ENCODE results near the gene ROBO4.

The ROBO4 gene

GRCh38 chr11:124922831-124923230 is 25.2 kb upstream of the ROBO4 start:
- Histone ChIP-seq H3K4me3 (IDR thresholded peaks at IDR 0.05; ENCODE audit: insufficient read depth, low read depth, low read length) (no peak overlapping the region), H3K27me3 (ENCODE audit: insufficient read depth, low read depth) (no peaks in the 10 kb centered on the region), H2AFZ (ENCODE audit: low read depth) (no peak overlapping the region), H3K36me3 (ENCODE audit: insufficient read depth) (no peaks in the 10 kb centered on the region), H3K9ac (no peak overlapping the region), H4K20me1 (ENCODE audit: insufficient read depth) (no peaks in the 10 kb centered on the region), H3K79me2 (ENCODE audit: insufficient read depth, low read depth) (no peaks in the 10 kb centered on the region), H3K4me2 (no peak overlapping the region), H3K27ac (no peak overlapping the region), H3K4me1 (ENCODE audit: low read depth, poor library complexity, severe bottlenecking) (no peaks in the 10 kb centered on the region)
- TF ChIP-seq, protein P1, sequence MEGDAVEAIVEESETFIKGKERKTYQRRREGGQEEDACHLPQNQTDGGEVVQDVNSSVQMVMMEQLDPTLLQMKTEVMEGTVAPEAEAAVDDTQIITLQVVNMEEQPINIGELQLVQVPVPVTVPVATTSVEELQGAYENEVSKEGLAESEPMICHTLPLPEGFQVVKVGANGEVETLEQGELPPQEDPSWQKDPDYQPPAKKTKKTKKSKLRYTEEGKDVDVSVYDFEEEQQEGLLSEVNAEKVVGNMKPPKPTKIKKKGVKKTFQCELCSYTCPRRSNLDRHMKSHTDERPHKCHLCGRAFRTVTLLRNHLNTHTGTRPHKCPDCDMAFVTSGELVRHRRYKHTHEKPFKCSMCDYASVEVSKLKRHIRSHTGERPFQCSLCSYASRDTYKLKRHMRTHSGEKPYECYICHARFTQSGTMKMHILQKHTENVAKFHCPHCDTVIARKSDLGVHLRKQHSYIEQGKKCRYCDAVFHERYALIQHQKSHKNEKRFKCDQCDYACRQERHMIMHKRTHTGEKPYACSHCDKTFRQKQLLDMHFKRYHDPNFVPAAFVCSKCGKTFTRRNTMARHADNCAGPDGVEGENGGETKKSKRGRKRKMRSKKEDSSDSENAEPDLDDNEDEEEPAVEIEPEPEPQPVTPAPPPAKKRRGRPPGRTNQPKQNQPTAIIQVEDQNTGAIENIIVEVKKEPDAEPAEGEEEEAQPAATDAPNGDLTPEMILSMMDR (conservative IDR thresholded peaks at IDR 0.05; ENCODE audit: low read depth, low read length) = no peak

DNA sequence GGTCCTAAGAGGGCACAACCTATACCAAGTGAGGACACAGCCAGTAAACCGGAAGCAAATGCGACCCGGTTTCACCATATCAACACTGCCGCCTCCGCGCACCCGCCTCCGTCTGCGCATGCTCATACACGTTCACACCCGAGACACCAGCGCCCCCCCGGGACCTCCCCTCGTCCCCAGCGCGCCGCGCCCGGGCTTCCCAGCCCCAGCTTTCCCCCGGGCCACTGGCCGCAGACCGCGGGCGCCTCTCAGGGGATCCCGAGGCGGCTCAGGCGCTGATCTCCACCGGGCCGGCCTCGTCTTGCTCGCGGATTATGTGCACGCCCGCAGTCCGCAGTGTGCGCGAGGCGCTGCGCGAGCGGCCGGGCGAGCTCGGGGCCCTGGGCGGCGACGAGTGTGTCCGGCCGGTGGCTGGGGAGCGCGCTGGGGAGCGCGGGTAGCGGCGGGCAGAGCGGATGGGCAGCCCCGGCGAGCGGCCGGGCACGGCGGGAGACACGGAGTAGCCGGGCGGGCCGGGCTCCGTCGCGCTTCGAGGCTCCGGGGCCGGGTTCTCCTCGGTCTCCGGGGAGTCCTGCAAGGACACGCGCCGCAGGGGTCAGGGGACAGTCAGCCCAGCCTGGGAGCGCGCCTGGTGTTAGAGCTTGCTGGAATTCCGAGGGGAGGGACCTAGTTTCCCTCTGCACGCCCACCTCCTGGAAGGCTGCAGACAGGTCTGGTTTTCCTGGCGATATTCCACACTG is 23.4 kb upstream of the ROBO4 start:
- H3K27ac ChIP-seq = no peak overlapping the region
- H3K36me3 ChIP-seq (ENCODE audit: insufficient read depth) = no peaks in the 10 kb centered on the region
- H3K27me3 ChIP-seq (ENCODE audit: insufficient read depth, low read depth) = no peaks in the 10 kb centered on the region
- no peaks in the 10 kb centered on the region for H4K20me1 ChIP-seq (ENCODE audit: insufficient read depth)
- TF ChIP-seq, protein P1 (conservative IDR thresholded peaks at IDR 0.05; ENCODE audit: low read depth, low read length) = no peak
- H3K4me3 ChIP-seq (IDR thresholded peaks at IDR 0.05; ENCODE audit: insufficient read depth, low read depth, low read length) = no peak overlapping the region
- H3K9ac ChIP-seq = no peak overlapping the region
- H2AFZ ChIP-seq (ENCODE audit: low read depth) = no peak overlapping the region
- no peaks in the 10 kb centered on the region for H3K79me2 ChIP-seq (ENCODE audit: insufficient read depth, low read depth)
- no peaks in the 10 kb centered on the region for H3K4me1 ChIP-seq (ENCODE audit: low read depth, poor library complexity, severe bottlenecking)
- H3K4me2 ChIP-seq = no peak overlapping the region

- TF ChIP-seq, protein P1 (conservative IDR thresholded peaks at IDR 0.05; ENCODE audit: low read depth, low read length) = no peak
- H3K36me3 ChIP-seq (ENCODE audit: insufficient read depth) = no peaks in the 10 kb centered on the region
- no peaks in the 10 kb centered on the region for H4K20me1 ChIP-seq (ENCODE audit: insufficient read depth)
- H2AFZ ChIP-seq (ENCODE audit: low read depth) = no peak overlapping the region
- no peak overlapping the region for H3K9ac ChIP-seq
- H3K79me2 ChIP-seq (ENCODE audit: insufficient read depth, low read depth) = no peaks in the 10 kb centered on the region
- no peaks in the 10 kb centered on the region for H3K27me3 ChIP-seq (ENCODE audit: insufficient read depth, low read depth)
- no peak overlapping the region for H3K4me2 ChIP-seq
- no peak overlapping the region for H3K4me3 ChIP-seq (IDR thresholded peaks at IDR 0.05; ENCODE audit: insufficient read depth, low read depth, low read length)
- no peaks in the 10 kb centered on the region for H3K4me1 ChIP-seq (ENCODE audit: low read depth, poor library complexity, severe bottlenecking)
- no peak overlapping the region for H3K27ac ChIP-seq
Observed at GRCh38 chr11:124920356-124920755, 22.7 kb upstream of the ROBO4 start.

GRCh38 chr11:124919898-124920297 is 22.2 kb upstream of the ROBO4 start:
- Histone ChIP-seq H3K4me3 (IDR thresholded peaks at IDR 0.05; ENCODE audit: insufficient read depth, low read depth, low read length) (no peak overlapping the region), H3K9ac (no peak overlapping the region), H4K20me1 (ENCODE audit: insufficient read depth) (no peaks in the 10 kb centered on the region), H3K27me3 (ENCODE audit: insufficient read depth, low read depth) (no peaks in the 10 kb centered on the region), H3K4me1 (ENCODE audit: low read depth, poor library complexity, severe bottlenecking) (no peaks in the 10 kb centered on the region), H3K27ac (no peak overlapping the region), H3K4me2 (no peak overlapping the region), H3K79me2 (ENCODE audit: insufficient read depth, low read depth) (no peaks in the 10 kb centered on the region), H2AFZ (ENCODE audit: low read depth) (no peak overlapping the region), H3K36me3 (ENCODE audit: insufficient read depth) (no peaks in the 10 kb centered on the region)
- TF ChIP-seq, protein P1 (conservative IDR thresholded peaks at IDR 0.05; ENCODE audit: low read depth, low read length) = no peak
